GM21723 (cell line): ENCODE results near the gene ADGRD1.

Experiments used
- ATAC-seq: cut with Tn5 transposase; IDR thresholded peaks from one replicate; pipeline ENCODE4 v1.9.1; 2021; ENCODE audit warnings: mild to moderate bottlenecking, moderate library complexity; ENCODE audit not compliant: unreplicated experiment

ADGRD1 gene

DNA sequence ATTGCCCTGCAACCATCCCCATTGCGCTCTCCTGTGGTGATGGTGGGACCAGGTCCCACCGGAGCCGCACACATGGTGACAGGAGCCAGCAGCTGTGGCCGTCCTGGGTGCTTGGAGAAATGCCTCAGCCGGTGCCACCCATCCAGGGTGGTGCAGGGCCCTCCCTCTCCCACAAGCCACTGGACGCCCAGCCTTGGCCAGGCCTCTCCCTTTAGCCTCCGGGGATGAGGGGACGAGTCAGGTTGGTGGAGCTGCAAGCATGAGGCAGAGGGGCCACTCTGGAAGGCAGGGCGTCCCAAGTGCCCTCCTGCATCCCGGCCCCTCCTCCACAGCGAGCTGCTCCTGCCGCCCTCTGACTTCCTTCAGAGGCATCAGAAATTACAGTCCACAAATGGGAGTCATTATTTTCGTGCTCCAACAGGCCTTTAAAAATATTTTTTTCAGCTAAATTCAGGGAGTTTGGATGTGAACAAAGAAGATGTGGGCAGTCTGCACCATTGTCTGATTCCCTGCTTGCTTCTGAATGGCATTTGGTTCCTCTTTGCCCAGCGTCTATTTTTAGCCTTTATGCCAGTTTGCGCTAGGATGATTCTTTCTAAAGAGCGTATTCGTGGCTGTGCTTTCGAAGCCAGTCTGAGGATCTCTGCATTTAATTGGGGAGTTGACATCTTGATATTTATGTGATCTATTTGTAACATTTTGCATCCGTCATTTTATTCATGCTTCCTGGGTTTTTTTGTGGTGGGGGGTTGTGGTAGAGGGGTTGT, 189.4 kb downstream of the ADGRD1 start:
- no peak for ATAC-seq

DNA sequence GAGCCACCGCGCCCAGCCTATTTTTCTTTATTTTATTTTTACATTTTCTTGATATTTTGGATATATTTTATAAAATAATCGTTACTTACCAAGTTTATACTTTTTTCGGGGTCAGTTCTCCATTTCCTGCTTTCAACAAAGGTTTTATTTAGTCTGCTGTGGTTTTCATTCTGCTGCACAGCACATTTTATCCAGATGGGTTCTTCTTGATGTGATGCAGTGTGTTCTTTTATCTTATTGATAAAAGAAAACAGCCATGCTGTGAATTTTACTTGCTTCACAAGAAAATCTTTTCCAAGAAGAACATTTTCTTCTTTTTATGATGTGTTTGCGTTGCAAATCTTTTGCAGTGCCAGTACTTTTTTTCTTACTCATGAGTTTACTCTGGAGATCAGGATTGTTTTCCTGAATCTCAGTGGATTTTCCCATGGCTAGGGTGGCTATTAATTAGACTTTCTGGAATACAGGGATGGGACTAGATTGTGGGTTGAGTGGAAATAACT, 192.5 kb downstream of the ADGRD1 start:
- ATAC-seq, result no peak

DNA sequence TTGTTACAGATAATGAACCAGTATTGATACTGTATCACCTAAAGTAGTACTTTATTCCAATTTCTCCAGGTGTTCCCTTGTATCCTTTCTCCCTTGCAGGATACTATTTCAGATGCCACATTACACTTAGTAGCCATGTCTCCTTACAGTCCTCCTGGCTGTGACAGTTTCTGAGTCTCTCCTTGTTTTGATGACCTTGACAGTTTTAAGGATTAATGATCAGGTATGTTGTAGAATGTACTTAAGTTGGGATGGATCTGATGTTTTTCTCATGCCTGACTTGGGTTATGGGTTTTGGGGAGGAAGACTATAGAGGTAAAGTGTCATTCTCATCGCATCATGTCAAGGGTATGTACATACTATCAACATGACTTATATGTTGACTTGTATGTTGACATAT, 193.6 kb downstream of the ADGRD1 start:
- ATAC-seq, result no peak

DNA sequence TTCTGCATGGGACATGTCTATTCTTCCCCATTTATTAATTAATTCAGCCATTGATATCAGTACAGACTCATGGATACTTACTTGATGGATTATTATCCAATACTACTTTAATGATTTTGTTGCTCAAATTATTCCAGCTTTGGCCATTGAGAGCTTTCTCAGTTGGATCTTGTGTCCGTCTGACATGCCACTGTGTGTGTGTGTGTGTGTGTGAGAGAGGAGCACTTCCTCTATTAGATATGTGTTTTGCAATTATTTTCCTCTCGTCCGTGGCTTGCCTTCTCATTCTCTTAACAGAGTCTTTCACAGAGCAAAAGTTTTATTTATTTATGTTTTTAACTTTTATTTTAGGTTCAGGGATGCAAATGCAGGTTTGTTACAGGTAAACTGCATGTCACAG, 194.2 kb downstream of the ADGRD1 start:
- no peak for ATAC-seq

DNA sequence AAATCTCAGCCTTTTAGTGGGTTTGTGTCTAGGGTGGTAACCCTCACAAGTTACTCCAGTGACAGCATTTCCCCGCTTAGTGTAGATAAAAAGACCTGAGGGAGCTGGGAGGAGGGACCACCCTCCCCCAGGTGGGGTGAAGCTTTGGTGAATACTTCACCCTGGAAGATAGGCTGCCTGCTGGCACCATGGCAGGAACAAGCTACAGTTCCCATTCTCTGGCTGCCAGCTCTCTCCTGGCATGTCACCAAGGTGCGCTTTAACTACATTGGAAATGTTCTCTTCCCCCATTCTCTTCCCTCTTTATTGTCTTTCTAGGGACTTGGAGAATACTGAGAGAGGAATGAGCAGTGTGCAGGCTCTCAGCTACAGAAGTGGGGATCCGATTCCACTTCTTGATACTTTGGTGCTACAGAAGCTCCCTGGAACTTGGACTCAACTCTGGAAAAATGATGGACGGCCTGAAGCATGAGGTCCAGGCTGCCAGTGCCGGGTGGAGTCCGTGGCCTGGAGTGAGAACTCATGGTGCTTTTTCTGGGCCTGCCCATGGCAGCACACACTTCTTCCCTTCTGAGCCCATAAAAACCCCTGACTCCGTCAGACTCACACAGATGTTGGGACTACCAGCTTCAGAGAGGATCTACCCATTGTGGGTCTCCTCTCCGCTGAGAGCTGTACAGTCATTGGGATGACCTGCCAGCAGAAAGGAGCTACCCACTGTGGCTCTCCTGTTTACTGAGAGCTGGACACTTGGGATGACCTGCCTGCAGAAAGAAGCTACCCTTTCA, 198.0 kb downstream of the ADGRD1 start:
- ATAC-seq, result no peak

DNA sequence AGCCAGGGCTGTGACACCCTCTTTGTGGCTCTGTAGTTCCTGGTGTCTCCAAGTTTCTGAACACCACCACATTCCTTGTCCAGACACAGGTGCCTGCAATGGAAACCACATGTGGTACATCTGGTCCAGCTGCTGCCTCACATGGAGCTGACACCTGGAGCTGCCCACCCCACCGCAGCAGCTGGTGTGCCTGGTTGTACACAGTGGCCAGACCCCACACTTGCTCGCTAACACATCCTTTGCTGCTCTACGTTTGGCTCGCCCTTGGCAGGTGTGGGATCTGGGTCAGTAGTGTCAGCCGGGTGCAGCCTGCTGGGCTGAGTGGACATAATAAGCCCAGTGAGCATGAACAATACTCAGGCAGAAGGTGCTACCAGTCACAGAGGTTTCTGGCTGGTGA, 198.9 kb downstream of the ADGRD1 start:
- no peak for ATAC-seq

DNA sequence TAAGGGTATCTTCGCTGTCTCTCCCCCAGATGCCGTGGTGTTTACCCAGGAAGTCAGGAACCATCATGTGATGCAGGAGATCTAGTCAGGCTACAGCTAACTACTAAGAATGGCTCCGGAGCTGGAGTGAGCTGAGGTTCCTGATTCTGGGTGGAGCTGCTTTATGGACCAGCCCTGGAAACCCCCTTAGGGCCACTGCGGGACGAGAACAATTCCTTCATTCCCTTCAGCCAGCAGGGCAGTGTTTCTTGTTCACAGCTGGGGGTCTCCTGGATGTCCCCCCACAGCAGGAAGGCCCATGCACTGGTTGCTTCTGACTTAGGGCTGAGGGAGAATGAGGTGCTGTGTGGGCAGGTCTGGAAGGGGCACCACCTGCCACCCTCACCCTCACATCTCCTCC, 199.3 kb downstream of the ADGRD1 start:
- ATAC-seq, result no peak

DNA sequence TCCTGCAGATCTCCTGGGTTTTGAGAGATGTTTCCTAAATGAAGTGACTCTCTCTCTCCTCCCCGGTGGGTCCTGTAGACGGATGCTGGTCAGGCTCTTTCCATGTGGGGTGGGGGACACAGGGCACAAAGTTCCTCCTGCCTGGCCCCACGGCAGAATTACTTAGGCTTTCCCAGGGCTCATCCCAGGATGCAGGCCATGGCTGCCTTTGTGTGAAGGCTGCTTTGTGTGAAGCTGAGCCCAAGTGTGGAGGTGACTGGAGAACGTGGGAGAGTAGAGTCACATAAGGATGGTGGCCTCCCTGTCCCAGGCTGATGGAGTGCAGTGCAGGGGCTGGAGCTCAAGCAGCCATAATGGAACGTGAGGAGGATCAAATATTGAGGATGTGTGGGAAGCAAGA, 200.2 kb downstream of the ADGRD1 start:
- no peak for ATAC-seq

DNA sequence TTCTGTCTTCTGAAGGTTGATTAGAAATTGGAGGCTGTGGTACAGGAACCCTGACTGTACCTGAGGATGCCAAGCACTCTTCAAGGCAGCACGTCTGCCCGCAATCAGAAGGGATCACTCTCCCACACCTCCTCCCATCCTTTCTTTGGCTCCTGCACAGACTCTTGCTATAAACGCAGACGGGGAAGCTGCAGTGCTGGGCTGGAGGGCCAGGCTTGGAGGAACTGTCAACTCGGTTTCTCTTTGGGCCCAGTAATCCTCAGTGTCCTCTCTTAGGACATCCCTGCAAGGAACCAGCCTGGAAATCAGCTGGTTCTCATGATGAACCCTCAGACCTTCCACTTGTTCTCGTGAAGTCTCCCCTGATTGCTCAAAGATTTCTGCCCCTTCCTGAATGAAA, 201.4 kb downstream of the ADGRD1 start:
- no peak for ATAC-seq

DNA sequence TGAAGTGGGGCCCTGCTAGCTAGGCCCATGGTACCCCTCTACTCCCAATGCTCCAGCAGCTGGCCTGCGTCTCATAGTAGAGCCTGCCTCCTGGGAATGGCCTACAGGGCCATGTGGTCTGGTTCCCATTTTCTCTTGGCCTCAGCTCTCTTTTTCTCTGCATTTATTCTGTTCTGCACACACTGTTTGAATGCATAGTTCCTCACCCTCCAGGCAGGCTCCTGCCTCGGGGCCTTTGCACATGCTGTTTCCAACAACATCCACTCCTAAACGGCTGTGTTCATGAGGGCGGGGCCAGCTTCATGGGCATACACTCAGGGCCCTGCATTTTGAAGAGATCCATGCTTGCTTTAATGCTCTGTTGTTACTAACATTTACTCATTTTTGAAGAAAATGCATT, 204.0 kb downstream of the ADGRD1 start:
- no peak for ATAC-seq

DNA sequence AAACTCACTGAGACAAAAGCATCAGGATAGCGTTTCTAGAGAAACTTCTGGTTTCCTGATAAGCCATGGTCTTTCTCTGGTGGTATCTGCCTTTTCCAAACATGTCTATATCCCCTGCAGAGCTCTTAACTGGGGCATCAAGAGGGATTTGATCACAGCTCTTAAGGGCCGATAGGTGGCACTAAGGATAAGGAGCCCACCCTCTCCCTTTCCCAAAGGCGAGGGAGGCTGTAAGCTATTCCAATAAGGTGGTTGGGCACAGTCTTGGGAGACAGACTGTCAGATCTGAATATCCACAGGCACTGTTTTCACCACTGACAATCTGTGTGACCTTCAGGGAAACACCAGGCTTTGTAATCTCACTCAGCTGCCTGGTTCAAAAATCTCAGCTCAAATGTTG, 206.0 kb downstream of the ADGRD1 start:
- ATAC-seq, result no peak

DNA sequence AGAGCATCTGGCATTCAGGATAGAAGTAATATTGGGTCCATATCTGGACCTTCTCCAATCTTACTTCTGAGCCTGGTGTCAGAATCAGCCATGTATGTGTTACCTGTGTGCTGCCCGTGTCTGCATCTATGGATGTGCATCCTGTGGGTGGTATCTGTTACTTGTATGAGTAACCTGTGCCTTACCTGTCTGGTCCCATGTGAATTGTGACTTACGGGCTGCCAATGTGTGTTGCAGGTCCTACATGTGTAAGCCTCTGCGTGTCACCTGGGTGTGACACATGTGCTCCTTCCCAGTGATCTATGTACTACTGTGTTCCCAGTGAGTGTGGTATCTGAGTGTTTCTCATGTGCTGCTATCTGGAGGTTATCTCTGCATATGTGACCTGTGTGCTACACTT, 208.4 kb downstream of the ADGRD1 start:
- ATAC-seq, result no peak

DNA sequence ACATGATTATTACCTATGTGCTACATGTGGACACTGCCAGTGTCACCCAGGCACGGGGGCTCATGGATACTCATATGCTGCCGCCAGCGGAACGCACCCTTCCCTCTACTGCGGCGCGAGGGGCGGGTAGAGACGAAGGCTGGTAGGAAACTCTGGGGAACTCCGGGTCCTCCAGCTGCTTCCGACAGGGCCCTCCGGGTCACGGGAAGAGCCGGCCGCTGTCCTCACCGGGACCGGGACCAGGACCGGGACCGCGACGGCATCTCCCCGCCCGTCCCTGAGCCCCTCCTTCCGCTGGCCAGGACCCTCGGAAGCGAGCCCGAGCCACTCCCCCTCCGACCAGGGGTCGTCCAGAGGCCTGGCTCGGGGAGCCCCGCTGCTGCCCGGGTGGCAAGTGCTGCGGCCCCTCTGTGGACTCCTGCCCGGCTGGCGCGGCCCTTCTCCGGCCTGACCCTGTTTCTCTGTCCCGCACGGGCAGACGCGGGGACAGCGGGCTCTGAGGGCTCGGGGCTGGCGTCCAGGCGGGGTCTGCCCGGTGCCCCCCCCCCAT, 209.6 kb downstream of the ADGRD1 start:
- no peak for ATAC-seq

DNA sequence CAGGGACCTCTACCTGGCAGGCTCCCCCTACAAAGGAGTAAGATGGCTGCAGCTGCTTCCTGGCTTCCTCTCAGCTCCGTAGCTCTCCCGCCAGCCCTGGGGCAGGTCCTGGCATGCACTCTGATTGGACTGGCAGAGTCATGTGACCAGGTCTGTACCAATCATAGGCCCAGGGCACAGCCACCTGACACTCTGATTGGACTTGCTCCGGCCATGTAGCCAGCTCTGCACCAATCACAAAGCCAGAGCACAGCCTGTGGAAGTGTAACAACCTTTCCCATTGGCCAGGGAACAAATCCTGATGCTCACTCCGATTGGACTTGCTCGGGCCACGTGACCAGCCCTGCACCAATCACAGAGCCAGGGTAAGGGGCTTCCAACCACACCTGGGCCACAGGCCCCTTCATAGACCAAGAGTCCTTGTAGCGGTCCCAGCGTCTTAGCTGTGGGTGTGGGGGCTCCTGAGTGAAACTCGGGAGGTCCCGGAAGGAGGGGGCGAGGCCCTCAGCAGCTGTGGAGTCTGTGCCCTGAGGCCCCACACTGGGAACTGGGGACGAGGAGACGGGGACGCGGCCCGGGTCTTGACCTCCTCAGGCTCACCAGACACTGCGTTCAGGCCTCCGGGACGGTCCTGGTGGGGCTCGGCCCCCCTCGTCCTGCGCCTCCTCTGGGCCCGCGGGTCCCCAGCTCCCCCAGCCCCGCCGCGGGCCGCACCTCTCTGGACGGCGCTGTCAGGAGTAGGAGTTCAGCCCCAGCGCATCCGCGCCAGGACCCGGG, 210.6 kb downstream of the ADGRD1 start:
- ATAC-seq, result no peak

DNA sequence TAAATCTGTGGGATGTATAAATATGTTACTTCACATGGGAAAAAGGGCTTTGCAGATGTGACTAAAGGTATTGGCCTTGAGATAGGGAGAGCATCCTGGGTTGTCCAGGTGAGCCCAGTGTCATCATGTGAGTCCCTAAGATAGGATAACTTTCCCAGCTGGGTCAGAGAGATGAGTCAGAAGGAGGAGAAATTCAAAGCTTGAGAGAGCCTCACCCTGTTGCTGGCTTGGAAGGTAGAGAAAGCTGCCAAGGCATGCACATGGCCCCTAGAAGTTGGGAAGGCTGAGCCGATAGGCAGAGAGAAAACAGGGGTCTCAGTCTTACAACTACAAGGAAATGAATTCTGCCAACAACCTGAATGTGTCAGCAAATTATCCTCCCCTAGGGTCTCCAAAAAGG, 213.0 kb downstream of the ADGRD1 start:
- no peak for ATAC-seq

DNA sequence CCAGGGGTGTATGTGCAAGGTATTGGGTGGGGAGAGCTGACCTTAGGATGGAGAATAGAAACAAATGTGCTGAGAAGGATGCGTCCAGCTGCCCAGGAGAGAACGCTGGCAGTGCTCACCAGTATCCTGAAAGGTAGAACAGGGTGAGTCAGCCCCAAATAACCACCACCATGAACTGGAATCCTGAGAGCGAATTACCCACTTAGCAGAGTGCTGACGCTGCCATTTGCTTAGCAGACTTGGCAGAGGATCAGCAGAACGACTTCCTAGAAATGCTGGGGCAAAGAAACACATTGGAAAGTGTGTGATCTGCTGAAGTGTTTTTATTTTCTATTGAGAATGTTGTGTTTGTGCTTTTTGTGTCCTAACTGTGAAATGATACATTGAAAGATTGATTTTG, 213.6 kb downstream of the ADGRD1 start:
- ATAC-seq, result no peak

DNA sequence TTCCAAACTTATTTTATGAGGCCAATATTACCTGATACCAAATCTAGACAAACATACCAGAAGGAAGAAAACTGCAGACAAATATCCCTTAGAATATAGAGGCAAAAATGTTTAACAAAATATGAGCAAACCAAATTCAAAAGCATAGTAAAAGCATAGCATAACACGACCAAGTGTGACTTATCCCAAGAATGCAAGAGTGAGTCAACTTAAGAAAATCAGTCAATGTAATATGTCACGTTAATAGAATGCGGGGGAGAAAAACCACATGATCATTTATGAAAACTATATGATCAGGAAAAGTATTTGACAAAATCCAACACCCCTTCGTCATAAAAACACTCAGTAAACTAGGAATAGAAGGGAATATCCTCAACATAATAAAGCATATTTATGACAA, 217.3 kb downstream of the ADGRD1 start:
- no peak for ATAC-seq

DNA sequence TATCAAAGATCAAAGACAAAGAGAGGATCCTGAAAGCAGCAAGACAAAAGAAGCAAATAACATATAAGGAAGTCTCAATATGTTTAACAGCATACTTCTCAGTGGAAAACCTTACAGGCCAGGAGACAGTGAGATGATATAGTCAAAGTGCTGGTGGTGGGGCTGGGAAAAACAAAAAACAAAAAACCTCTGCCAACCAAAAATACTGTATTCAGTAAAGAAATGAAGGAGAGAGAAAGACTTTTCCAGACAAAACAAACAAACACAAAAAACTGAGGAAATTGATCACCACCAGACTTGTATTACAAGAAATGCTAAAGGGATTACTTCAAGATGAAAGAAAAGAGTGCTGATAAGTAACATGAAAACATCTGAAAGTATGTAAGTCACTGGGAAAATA, 221.2 kb downstream of the ADGRD1 start:
- no peak for ATAC-seq

DNA sequence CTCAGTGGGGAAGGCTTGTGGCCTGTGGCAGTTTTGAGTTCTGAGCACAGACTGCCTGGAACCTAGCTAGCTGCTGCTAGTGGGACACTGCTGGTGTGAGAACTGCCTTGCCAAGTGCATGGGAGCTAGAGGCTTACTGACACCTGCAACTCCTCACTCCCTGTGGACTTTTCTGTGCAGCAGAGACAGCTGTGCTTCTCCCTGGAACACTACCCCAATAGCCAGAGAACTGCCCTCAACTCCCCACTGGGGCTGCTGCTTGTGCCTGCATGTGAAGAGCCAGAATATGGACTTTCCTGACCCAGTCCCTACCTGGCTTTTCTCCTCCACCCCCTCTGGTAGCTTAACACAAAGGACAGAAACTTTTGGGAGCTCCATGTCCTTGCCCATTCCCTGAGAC, 222.6 kb downstream of the ADGRD1 start:
- no peak for ATAC-seq

DNA sequence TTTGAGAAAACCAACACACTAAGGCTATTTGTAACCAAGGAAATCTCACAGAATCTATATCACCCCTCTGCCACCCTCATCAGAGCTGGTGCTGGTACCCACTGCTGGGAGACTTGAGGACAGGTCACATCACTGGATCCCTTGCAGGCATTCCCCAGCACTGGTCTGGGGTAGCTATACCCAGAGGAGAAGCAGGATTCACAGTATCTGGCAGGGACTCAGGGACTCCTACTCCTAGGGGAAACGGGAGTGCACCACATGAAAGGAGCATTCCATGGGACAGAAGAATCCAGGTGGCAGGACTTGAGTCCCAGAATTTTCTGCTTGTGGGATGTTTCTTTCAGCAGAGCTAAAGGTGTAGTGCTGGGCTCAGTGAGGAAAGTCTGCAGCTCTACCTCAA, 223.2 kb downstream of the ADGRD1 start:
- no peak for ATAC-seq

DNA sequence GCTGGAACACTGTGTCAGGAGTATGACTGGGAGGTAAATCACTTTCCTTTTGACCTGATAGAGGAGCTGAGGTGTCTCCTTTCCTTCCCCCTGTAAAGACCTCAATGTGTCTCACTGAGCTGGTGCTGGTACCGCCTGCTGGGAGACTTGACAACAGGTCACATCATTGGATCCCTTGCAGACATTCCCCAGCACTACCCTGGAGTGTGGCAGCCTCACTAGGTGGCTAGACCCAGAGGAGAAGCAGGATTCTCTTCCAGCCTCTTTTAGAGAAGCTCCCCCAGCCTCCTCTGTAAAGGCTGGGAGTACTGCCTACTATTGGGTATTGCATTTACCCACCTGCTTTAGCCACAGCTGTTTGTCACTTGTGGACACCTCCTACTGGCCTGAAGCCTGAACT, 223.9 kb downstream of the ADGRD1 start:
- no peak for ATAC-seq
